IMR-90 (cell line): Measurements from ENCODE around the gene ATP1B3.

ENCODE experiments used
- BHLHE40 ChIP-seq: fragments of 150-350 bp; IDR thresholded peaks from 2 replicates; pipeline ENCODE4 v1.6.1; 2016; ENCODE audit warnings: mild to moderate bottlenecking, low read depth, low read length
- CEBPB ChIP-seq: IDR thresholded peaks from 2 replicates; pipeline ENCODE4 v1.6.1; 2012; ENCODE audit warnings: low read depth, low read length, improper control_type of control experiment
- CTCF ChIP-seq: conservative IDR thresholded peaks from 2 replicates; pipeline ENCODE4 v1.5.1; 2012; ENCODE audit warnings: mild to moderate bottlenecking, low read depth, low read length, improper control_type of control experiment
- FOS ChIP-seq: fragments of 150-350 bp; IDR thresholded peaks from 2 replicates; pipeline ENCODE4 v1.6.1; 2016; ENCODE audit warnings: low read depth, low read length
- MXI1 ChIP-seq: IDR thresholded peaks from 2 replicates; pipeline ENCODE4 v1.6.1; 2012; ENCODE audit warnings: low read depth, mild to moderate bottlenecking, low read length, moderate library complexity, borderline replicate concordance
- NFE2L2 ChIP-seq: fragments of 150-350 bp; IDR thresholded peaks from 2 replicates; pipeline ENCODE4 v1.6.1; 2016; ENCODE audit warnings: low read depth, mild to moderate bottlenecking, low read length
- POLR2A ChIP-seq: IDR thresholded peaks from 2 replicates; pipeline ENCODE4 v1.6.1; 2012; ENCODE audit warnings: mild to moderate bottlenecking, low read depth, low read length
- RAD21 ChIP-seq: IDR thresholded peaks from 2 replicates; pipeline ENCODE4 v1.6.1; 2012; ENCODE audit warnings: low read length, improper control_type of control experiment
- SMC3 ChIP-seq: fragments of 150-350 bp; IDR thresholded peaks from 2 replicates; pipeline ENCODE4 v1.6.1; 2016; ENCODE audit warnings: low read depth, mild to moderate bottlenecking, antibody characterized with exemption, low read length, moderate library complexity
- USF2 ChIP-seq: fragments of 150-350 bp; IDR thresholded peaks from 2 replicates; pipeline ENCODE4 v1.6.1; 2017; ENCODE audit warnings: mild to moderate bottlenecking, antibody characterized with exemption, low read length, low read depth

GRCh38 chr3:141881702-141882101, 5.3 kb downstream of the ATP1B3 start:
- TF ChIP-seq CTCF (no peak), POLR2A (no peak), SMC3 (no peak), BHLHE40 (no peak), USF2 (no peak), RAD21 (no peak), CEBPB (no peak), NFE2L2 (no peak), FOS (no peak), MXI1 (no peak)
